SK-N-DZ (cell line): ENCODE results near the gene AMOTL1.
A peak's percentile ranks its signal among the peaks of the same experiment; 100 is the strongest.

Experiments used
- DNase-seq: peaks from one replicate; pipeline ENCODE4 v3.0.0-alpha.2; 2015; ENCODE audit warnings: low spot score

Gene AMOTL1

GRCh38 chr11:94768602-94769541, 716 bp downstream of the AMOTL1 start:
- DNase-seq = peak; percentile 53

- no peak for DNase-seq
Observed at GRCh38 chr11:94769880-94770279, 1.7 kb downstream of the AMOTL1 start.

GRCh38 chr11:94770563-94771120, 2.5 kb downstream of the AMOTL1 start:
- DNase-seq = no peak

GRCh38 chr11:94771390-94771789, 3.2 kb downstream of the AMOTL1 start:
- no peak for DNase-seq

- DNase-seq = no peak
Observed at GRCh38 chr11:94771951-94772350, 3.8 kb downstream of the AMOTL1 start.

GRCh38 chr11:94773842-94774241, 5.7 kb downstream of the AMOTL1 start:
- no peak for DNase-seq

- no peak for DNase-seq
Observed at GRCh38 chr11:94774345-94774744, 6.2 kb downstream of the AMOTL1 start.

GRCh38 chr11:94775567-94776327, 7.6 kb downstream of the AMOTL1 start:
- DNase-seq = no peak

- DNase-seq = peak; percentile 44
Observed at GRCh38 chr11:94776351-94777321, 8.5 kb downstream of the AMOTL1 start.

GRCh38 chr11:94780432-94780831, 12.3 kb downstream of the AMOTL1 start:
- peak; percentile 75 for DNase-seq

GRCh38 chr11:94781837-94782236, 13.7 kb downstream of the AMOTL1 start:
- no peak for DNase-seq

GRCh38 chr11:94782446-94782845, 14.3 kb downstream of the AMOTL1 start:
- no peak for DNase-seq

- no peak for DNase-seq
Observed at GRCh38 chr11:94784884-94785283, 16.7 kb downstream of the AMOTL1 start.

- DNase-seq = no peak
Observed at GRCh38 chr11:94785509-94785908, 17.4 kb downstream of the AMOTL1 start.

- DNase-seq = no peak
Observed at GRCh38 chr11:94786264-94787126, 18.3 kb downstream of the AMOTL1 start.

GRCh38 chr11:94787801-94788200, 19.6 kb downstream of the AMOTL1 start:
- no peak for DNase-seq

GRCh38 chr11:94788396-94788795, 20.2 kb downstream of the AMOTL1 start:
- DNase-seq = no peak

GRCh38 chr11:94790197-94790596, 22.0 kb downstream of the AMOTL1 start:
- no peak for DNase-seq

- no peak for DNase-seq
Observed at GRCh38 chr11:94790661-94791180, 22.6 kb downstream of the AMOTL1 start.
